ENCODE data around the gene FAM117B.

Gene FAM117B

GRCh38 chr2:202609381-202610145, 25.2 kb upstream of the FAM117B start:
- no peak for TF ChIP-seq FOXP2 (optimal IDR thresholded peaks at IDR 0.05; ENCODE audit: borderline replicate concordance, extremely low read depth, extremely low read length, insufficient read depth)
- TF ChIP-seq TAF1 (IDR thresholded peaks at IDR 0.05; ENCODE audit: borderline replicate concordance, insufficient read depth, low read length): no peak
- TF ChIP-seq SIN3A (IDR thresholded peaks at IDR 0.05; ENCODE audit: borderline replicate concordance, insufficient read depth, low read length): no peak
- no peak for TF ChIP-seq POLR2AphosphoS5 (IDR thresholded peaks at IDR 0.05; ENCODE audit: low read depth, low read length)
- no peak for TF ChIP-seq REST (IDR thresholded peaks at IDR 0.05; ENCODE audit: insufficient read depth in 1 of 2, low read depth in 2 of 2, low read length in 2 of 2)

- TF ChIP-seq TAF1 (IDR thresholded peaks at IDR 0.05; ENCODE audit: borderline replicate concordance, insufficient read depth, low read length) (no peak), REST (IDR thresholded peaks at IDR 0.05; ENCODE audit: insufficient read depth in 1 of 2, low read depth in 2 of 2, low read length in 2 of 2) (no peak), FOXP2 (optimal IDR thresholded peaks at IDR 0.05; ENCODE audit: borderline replicate concordance, extremely low read depth, extremely low read length, insufficient read depth) (no peak), POLR2AphosphoS5 (IDR thresholded peaks at IDR 0.05; ENCODE audit: low read depth, low read length) (no peak), SIN3A (IDR thresholded peaks at IDR 0.05; ENCODE audit: borderline replicate concordance, insufficient read depth, low read length) (no peak)
Measured at GRCh38 chr2:202610380-202610779, 24.4 kb upstream of the FAM117B start.

GRCh38 chr2:202612145-202612544, 22.6 kb upstream of the FAM117B start:
- no peak for TF ChIP-seq SIN3A (IDR thresholded peaks at IDR 0.05; ENCODE audit: borderline replicate concordance, insufficient read depth, low read length)
- no peak for TF ChIP-seq POLR2AphosphoS5 (IDR thresholded peaks at IDR 0.05; ENCODE audit: low read depth, low read length)
- TF ChIP-seq TAF1 (IDR thresholded peaks at IDR 0.05; ENCODE audit: borderline replicate concordance, insufficient read depth, low read length): no peak
- TF ChIP-seq REST (IDR thresholded peaks at IDR 0.05; ENCODE audit: insufficient read depth in 1 of 2, low read depth in 2 of 2, low read length in 2 of 2): no peak
- no peak for TF ChIP-seq FOXP2 (optimal IDR thresholded peaks at IDR 0.05; ENCODE audit: borderline replicate concordance, extremely low read depth, extremely low read length, insufficient read depth)

GRCh38 chr2:202613479-202613878, 21.3 kb upstream of the FAM117B start:
- no peak for TF ChIP-seq SIN3A (IDR thresholded peaks at IDR 0.05; ENCODE audit: borderline replicate concordance, insufficient read depth, low read length)
- TF ChIP-seq FOXP2 (optimal IDR thresholded peaks at IDR 0.05; ENCODE audit: borderline replicate concordance, extremely low read depth, extremely low read length, insufficient read depth): no peak
- no peak for TF ChIP-seq TAF1 (IDR thresholded peaks at IDR 0.05; ENCODE audit: borderline replicate concordance, insufficient read depth, low read length)
- TF ChIP-seq POLR2AphosphoS5 (IDR thresholded peaks at IDR 0.05; ENCODE audit: low read depth, low read length): no peak
- TF ChIP-seq REST (IDR thresholded peaks at IDR 0.05; ENCODE audit: insufficient read depth in 1 of 2, low read depth in 2 of 2, low read length in 2 of 2): no peak

All from PFSK-1 (cell line).